ENCODE measurements around the gene MTSS2. TPM values are rescaled to one million over a fixed set of nuclear protein-coding genes. Genes with fewer than 3 reads are reported as not detected.
"Not testable (repeated sequence)": the region's sequence is repeated elsewhere in the genome, so short reads cannot be mapped to it uniquely, and the experiment has no call there.

The MTSS2 gene
- total and polyA plus RNA-seq, 2 experiments from 2014 or later: 16.5 to 19.6 TPM

DNA sequence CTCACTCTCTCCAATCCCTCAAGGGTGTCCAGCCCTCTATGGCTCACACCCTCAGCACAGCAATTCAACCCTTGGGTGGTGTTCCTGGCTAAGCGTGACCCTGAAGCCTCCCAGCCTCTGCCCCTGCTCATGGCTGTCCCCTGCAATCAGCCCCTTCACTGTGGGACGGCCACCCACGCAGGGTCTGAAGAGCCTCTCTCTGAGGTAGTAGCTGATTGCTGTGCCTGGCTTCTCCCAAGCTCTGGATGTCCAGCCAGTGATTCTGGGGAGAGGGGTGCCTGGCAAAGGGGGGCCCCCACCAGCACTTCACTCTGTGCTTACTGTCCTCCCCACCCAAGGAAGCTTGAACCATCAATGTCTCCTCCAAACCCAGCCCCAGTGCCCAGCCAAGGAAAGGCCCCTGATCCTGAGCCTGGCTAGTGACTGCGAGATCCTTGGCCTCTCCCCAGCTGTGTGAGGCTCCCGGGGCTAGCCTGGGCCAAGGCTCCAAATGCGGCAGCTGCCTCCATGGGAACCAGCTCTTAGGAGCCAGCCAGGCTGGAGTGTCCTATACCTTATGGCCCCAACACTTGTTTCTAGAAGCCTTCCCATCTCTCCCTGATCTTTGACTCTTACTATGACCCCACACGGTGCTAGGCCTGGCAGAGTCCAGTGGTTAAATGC, 9.9 kb downstream of the MTSS2 start:
- Histone ChIP-seq H2AFZ (no peak overlapping the region), H3K27ac (no peak overlapping the region), H4K20me1 (ENCODE audit: insufficient read depth, poor library complexity, severe bottlenecking) (peaks cover 10% of the 10 kb centered on the region), H3K4me3 (no peak overlapping the region), H3K79me2 (peaks cover 9% of the 10 kb centered on the region), H3K4me1 (ENCODE audit: insufficient read depth) (no peaks in the 10 kb centered on the region), H3K4me2 (no peak overlapping the region), H3K9me2 (replicated peaks; ENCODE audit: insufficient read depth) (no peaks in the 10 kb centered on the region), H3K36me3 (replicated peaks; ENCODE audit: insufficient read depth, low read depth) (peaks cover 3% of the 10 kb centered on the region), H3K9me3 (ENCODE audit: low read depth) (no peaks in the 10 kb centered on the region), H3K27me3 (no peaks in the 10 kb centered on the region)
- 95% methylated on average over 7 of the region's 7 CpGs for WGBS (ENCODE audit: low lambda C conversion rate, missing lambda C conversion rate)
- no peak for DNase-seq (ENCODE audit: low spot score)
- no peak for TF ChIP-seq EZH2 (IDR thresholded peaks at IDR 0.05; ENCODE audit: borderline replicate concordance)
- no peak for TF ChIP-seq CTCF (IDR thresholded peaks at IDR 0.05; ENCODE audit: poor library complexity)
- TF ChIP-seq EZH2phosphoT487 (IDR thresholded peaks at IDR 0.05; ENCODE audit: low read depth, severe bottlenecking, unreplicated experiment): no peak

DNA sequence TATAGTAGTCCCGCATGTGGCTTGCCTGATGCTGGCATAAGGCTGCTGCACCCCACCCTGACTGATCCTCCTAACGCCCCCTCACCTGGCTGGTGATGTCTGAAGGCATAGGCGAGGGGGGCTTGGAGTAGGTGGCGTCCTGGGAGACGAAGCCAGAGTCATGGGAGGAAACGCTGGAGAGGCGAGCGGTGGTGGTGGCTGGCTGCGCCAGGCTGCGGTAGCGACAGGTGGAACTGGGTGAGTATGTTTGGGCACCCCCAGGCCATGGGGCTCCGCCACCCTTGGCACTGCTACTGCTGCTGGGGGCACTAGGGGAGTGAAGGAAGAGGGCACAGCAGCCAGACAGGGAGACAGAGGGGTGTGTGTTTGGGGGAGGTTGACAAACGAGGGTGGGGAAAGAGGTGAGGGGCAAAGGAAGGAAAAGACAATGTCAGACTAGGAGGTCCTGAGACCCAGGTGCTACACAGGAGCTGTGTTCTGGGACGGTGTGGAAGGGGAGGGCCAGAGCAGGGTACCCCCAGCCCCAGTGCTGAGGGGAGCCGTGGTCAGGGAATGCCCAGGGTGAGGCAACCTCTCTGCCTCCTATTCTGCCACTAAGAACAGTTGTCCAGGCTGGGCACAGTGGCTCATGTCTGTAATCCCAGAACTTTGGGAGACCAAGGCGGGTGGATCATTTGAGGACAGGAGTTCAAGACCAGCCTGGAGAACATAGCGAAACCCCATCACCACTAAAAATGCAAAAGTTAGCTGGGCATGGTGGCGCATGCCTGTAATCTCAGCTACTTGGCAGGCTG, 11.4 kb downstream of the MTSS2 start:
- no peak overlapping the region for H3K4me2 ChIP-seq
- no peaks in the 10 kb centered on the region for H4K20me1 ChIP-seq (ENCODE audit: insufficient read depth, poor library complexity, severe bottlenecking)
- DNase-seq (ENCODE audit: low spot score): no peak
- no peaks in the 10 kb centered on the region for H3K79me2 ChIP-seq
- H2AFZ ChIP-seq: no peak overlapping the region
- no peaks in the 10 kb centered on the region for H3K9me3 ChIP-seq (ENCODE audit: low read depth)
- 96% methylated on average over 17 of the region's 18 CpGs for whole genome bisulfite sequencing (ENCODE audit: low lambda C conversion rate, missing lambda C conversion rate)
- TF ChIP-seq EZH2 (IDR thresholded peaks at IDR 0.05; ENCODE audit: borderline replicate concordance) (no peak), CTCF (IDR thresholded peaks at IDR 0.05; ENCODE audit: poor library complexity) (no peak), EZH2phosphoT487 (IDR thresholded peaks at IDR 0.05; ENCODE audit: low read depth, severe bottlenecking, unreplicated experiment) (no peak)
- no peaks in the 10 kb centered on the region for H3K4me1 ChIP-seq (ENCODE audit: insufficient read depth)
- no peaks in the 10 kb centered on the region for H3K9me2 ChIP-seq (replicated peaks; ENCODE audit: insufficient read depth)
- H3K36me3 ChIP-seq (replicated peaks; ENCODE audit: insufficient read depth, low read depth): peaks cover 3% of the 10 kb centered on the region
- no peaks in the 10 kb centered on the region for H3K27me3 ChIP-seq
- no peak overlapping the region for H3K4me3 ChIP-seq
- H3K27ac ChIP-seq: no peak overlapping the region

GRCh38 chr16:70670938-70671337, 14.9 kb downstream of the MTSS2 start:
- not testable (repeated sequence) for H2AFZ ChIP-seq; H3K9me2 ChIP-seq (replicated peaks; ENCODE audit: insufficient read depth); H3K27ac ChIP-seq; H3K79me2 ChIP-seq; H3K4me1 ChIP-seq (ENCODE audit: insufficient read depth); H4K20me1 ChIP-seq (ENCODE audit: insufficient read depth, poor library complexity, severe bottlenecking); H3K27me3 ChIP-seq; DNase-seq (ENCODE audit: low spot score); H3K4me3 ChIP-seq; H3K4me2 ChIP-seq; H3K9me3 ChIP-seq (ENCODE audit: low read depth); H3K36me3 ChIP-seq (replicated peaks; ENCODE audit: insufficient read depth, low read depth)
- 97% methylated on average over 4 of the region's 4 CpGs for WGBS (ENCODE audit: low lambda C conversion rate, missing lambda C conversion rate)

DNA sequence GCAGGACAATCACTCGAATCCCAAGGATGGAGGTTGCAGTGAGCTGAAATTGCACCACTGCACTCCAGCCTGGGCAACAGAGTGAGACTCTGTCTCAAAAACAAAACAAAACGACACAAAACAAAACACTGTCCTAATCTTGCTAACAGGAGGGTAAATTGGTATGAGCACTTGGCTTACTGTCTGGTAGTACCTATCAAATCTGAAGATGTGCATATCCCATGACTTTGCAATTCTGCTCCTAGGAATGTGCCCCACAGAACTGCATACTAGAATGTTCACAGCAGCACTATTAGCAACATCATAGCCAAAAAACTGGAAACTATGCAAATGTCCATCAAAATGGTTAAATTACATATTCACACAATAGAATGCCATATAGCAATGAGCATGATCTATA, 15.7 kb downstream of the MTSS2 start:
- H3K4me1 ChIP-seq (ENCODE audit: insufficient read depth): no peaks in the 10 kb centered on the region
- no peaks in the 10 kb centered on the region for H3K27me3 ChIP-seq
- TF ChIP-seq EZH2 (IDR thresholded peaks at IDR 0.05; ENCODE audit: borderline replicate concordance) (no peak), EZH2phosphoT487 (IDR thresholded peaks at IDR 0.05; ENCODE audit: low read depth, severe bottlenecking, unreplicated experiment) (no peak), CTCF (IDR thresholded peaks at IDR 0.05; ENCODE audit: poor library complexity) (no peak)
- no peak overlapping the region for H3K4me3 ChIP-seq
- H3K9me3 ChIP-seq (ENCODE audit: low read depth): no peaks in the 10 kb centered on the region
- peaks cover 2% of the 10 kb centered on the region for H4K20me1 ChIP-seq (ENCODE audit: insufficient read depth, poor library complexity, severe bottlenecking)
- no peaks in the 10 kb centered on the region for H3K79me2 ChIP-seq
- DNase-seq (ENCODE audit: low spot score): no peak
- whole genome bisulfite sequencing (ENCODE audit: low lambda C conversion rate, missing lambda C conversion rate): 97% methylated on average over 2 of the region's 2 CpGs
- H3K9me2 ChIP-seq (replicated peaks; ENCODE audit: insufficient read depth): no peaks in the 10 kb centered on the region
- no peak overlapping the region for H3K4me2 ChIP-seq
- no peak overlapping the region for H3K27ac ChIP-seq
- no peak overlapping the region for H2AFZ ChIP-seq
- H3K36me3 ChIP-seq (replicated peaks; ENCODE audit: insufficient read depth, low read depth): peaks cover 3% of the 10 kb centered on the region

All from hepatocyte (in vitro differentiated cells).